Osteoblast (primary cell): ENCODE measurements around the gene SOCS7. TPM values are rescaled to one million over a fixed set of nuclear protein-coding genes. Genes with fewer than 3 reads are reported as not detected.

Source experiments
- DNase-seq: peaks from one replicate; pipeline ENCODE4 v3.0.0; 2011; ENCODE audit warnings: low spot score, mixed read lengths; ENCODE audit not compliant: insufficient read length; ENCODE audit errors: missing footprints
- H2AFZ ChIP-seq: 2 replicates; pipeline ENCODE4 v1.6.0; 2011; ENCODE audit warnings: mild to moderate bottlenecking, low read length
- H3K27ac ChIP-seq: 2 replicates; pipeline ENCODE4 v1.5.1; 2011; ENCODE audit warnings: mild to moderate bottlenecking, low read depth, low read length, moderate library complexity
- H3K27me3 ChIP-seq: 2 replicates; pipeline ENCODE4 v1.6.0; 2012; ENCODE audit warnings: mild to moderate bottlenecking, control low read depth, inconsistent platforms, low read length, moderate library complexity; ENCODE audit not compliant: insufficient read depth
- H3K36me3 ChIP-seq: 2 replicates; pipeline ENCODE4 v1.5.1; 2011; ENCODE audit warnings: mild to moderate bottlenecking, low read length, control low read depth, moderate library complexity; ENCODE audit not compliant: insufficient read depth
- H3K4me1 ChIP-seq: 2 replicates; pipeline ENCODE4 v1.5.1; 2011; ENCODE audit warnings: mild to moderate bottlenecking, low read length, control low read depth, moderate library complexity; ENCODE audit not compliant: insufficient read depth
- H3K4me2 ChIP-seq: 2 replicates; pipeline ENCODE4 v1.6.0; 2011; ENCODE audit warnings: mild to moderate bottlenecking, low read length; ENCODE audit not compliant: insufficient read depth
- H3K4me3 ChIP-seq: fragments of 200-600 bp; sonication (generic); 3 replicates; pipeline ENCODE4 v1.5.1; 2012; ENCODE audit warnings: mild to moderate bottlenecking, low read length, inconsistent platforms; ENCODE audit not compliant: insufficient read depth
- H3K79me2 ChIP-seq: 2 replicates; pipeline ENCODE4 v1.6.0; 2012; ENCODE audit warnings: mild to moderate bottlenecking, low read length, control low read depth, inconsistent platforms; ENCODE audit not compliant: insufficient read depth
- H3K9me3 ChIP-seq: 2 replicates; pipeline ENCODE4 v1.5.1; 2011; ENCODE audit warnings: low read depth, low read length, control low read depth
- H4K20me1 ChIP-seq: 2 replicates; pipeline ENCODE4 v1.6.0; 2012; ENCODE audit warnings: mild to moderate bottlenecking, low read length, control low read depth; ENCODE audit not compliant: insufficient read depth
- CTCF ChIP-seq: IDR thresholded peaks from 2 replicates; pipeline ENCODE4 v1.5.1; 2011; ENCODE audit warnings: mild to moderate bottlenecking, low read depth, low read length, moderate library complexity; ENCODE audit errors: extremely low read depth
- total RNA-seq: library from RNA; depleted of rRNA; stranded (reverse); fragments of >200 nt; gene quantifications from 2 replicates; pipeline ENCODE4 v1.2.3, GENCODE V29; 2012

SOCS7 gene
- total RNA-seq, 1 donor: 16.3 TPM

GRCh38 chr17:38421871-38422827 lies 70.5 kb downstream of the SOCS7 start:
- H2AFZ ChIP-seq: peak overlapping the region; percentile 81

GRCh38 chr17:38424297-38424972 lies 72.8 kb downstream of the SOCS7 start:
- H3K4me1 ChIP-seq: peaks cover 29% of the 10 kb centered on the region

More at GRCh38 chr17:38421871-38422827, 70.5 kb downstream of the SOCS7 start:
- no peak for TF ChIP-seq CTCF
- Histone ChIP-seq H4K20me1 (no peaks in the 10 kb centered on the region), H3K4me2 (peak overlapping the region; percentile 83), H3K27me3 (peaks cover 24% of the 10 kb centered on the region), H3K4me3 (peak overlapping the region; percentile 58), H3K36me3 (no peaks in the 10 kb centered on the region), H3K27ac (peak overlapping the region; percentile 23), H3K4me1 (peaks cover 19% of the 10 kb centered on the region), H3K79me2 (peaks cover 7% of the 10 kb centered on the region), H3K9me3 (no peaks in the 10 kb centered on the region)
- peak; percentile 79 for DNase-seq

DNA sequence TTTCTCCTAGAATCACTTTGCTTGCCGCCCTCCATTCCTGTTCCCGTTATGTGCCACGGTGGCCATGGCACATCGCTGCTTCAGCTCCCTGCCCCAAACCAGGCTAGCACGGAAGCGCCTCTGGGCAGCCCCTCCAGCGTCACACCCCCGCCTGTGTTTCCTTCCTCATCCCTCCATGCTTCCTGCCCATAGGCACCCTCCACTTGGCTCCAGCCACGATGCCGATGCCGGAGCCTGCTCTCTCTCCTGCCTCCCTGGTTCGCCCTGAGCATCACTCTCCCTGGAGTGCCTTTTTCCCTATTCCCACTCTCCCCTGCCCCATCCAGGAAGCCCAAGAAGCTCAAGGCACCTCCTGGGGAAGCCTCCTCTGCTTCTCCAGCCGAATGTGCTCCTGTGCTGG lies 73.4 kb downstream of the SOCS7 start:
- no peak overlapping the region for H3K4me3 ChIP-seq

More at GRCh38 chr17:38424297-38424972, 72.8 kb downstream of the SOCS7 start:
- H3K79me2 ChIP-seq: peaks cover 25% of the 10 kb centered on the region
- no peaks in the 10 kb centered on the region for H3K9me3 ChIP-seq
- no peak overlapping the region for H3K27ac ChIP-seq
- no peak overlapping the region for H3K4me2 ChIP-seq
- peaks cover 3% of the 10 kb centered on the region for H4K20me1 ChIP-seq
- peak; percentile 59 for DNase-seq
- no peak overlapping the region for H2AFZ ChIP-seq
- peaks cover 7% of the 10 kb centered on the region for H3K27me3 ChIP-seq
- no peaks in the 10 kb centered on the region for H3K36me3 ChIP-seq
- no peak overlapping the region for H3K4me3 ChIP-seq
- TF ChIP-seq CTCF: no peak

More for the DNA sequence above, 73.4 kb downstream of the SOCS7 start:
- Histone ChIP-seq H2AFZ (no peak overlapping the region), H3K4me2 (no peak overlapping the region), H3K79me2 (peaks cover 31% of the 10 kb centered on the region), H3K4me1 (peaks cover 35% of the 10 kb centered on the region), H3K27me3 (peaks cover 1% of the 10 kb centered on the region), H3K9me3 (no peaks in the 10 kb centered on the region), H3K27ac (no peak overlapping the region), H3K36me3 (no peaks in the 10 kb centered on the region), H4K20me1 (peaks cover 9% of the 10 kb centered on the region)
- DNase-seq: no peak
- TF ChIP-seq CTCF: no peak
